ENCODE results near the gene TAOK1.

DNA sequence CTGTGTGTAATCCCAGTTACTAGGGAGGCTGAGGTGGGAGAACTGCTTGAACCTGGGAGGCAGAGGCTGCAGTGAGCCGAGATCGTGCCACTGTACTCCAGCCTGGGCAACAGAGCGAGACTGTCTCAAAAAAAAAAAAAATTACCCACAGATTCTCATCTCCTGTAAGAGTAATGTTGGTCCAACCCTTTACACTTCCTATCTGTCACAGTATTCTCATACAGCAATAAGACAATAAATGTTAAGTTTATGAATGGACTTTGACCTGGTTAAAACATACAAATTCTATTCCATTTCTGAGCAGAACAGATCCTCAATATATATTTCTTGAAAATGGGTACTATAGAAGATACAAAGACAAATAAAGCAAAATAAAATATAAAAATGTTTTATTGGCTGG lies 30.4 kb upstream of the TAOK1 start:
- TF ChIP-seq ZNF75D (CRISPR knock-in tag; IDR thresholded peaks at IDR 0.05; ENCODE audit: borderline replicate concordance): no peak
- no peak for TF ChIP-seq PHF21A (CRISPR knock-in tag; IDR thresholded peaks at IDR 0.05)
- no peak for TF ChIP-seq NR2F6 (IDR thresholded peaks at IDR 0.05)
- TF ChIP-seq NR2F6 (CRISPR knock-in tag; IDR thresholded peaks at IDR 0.05): no peak
- TF ChIP-seq, protein P1, sequence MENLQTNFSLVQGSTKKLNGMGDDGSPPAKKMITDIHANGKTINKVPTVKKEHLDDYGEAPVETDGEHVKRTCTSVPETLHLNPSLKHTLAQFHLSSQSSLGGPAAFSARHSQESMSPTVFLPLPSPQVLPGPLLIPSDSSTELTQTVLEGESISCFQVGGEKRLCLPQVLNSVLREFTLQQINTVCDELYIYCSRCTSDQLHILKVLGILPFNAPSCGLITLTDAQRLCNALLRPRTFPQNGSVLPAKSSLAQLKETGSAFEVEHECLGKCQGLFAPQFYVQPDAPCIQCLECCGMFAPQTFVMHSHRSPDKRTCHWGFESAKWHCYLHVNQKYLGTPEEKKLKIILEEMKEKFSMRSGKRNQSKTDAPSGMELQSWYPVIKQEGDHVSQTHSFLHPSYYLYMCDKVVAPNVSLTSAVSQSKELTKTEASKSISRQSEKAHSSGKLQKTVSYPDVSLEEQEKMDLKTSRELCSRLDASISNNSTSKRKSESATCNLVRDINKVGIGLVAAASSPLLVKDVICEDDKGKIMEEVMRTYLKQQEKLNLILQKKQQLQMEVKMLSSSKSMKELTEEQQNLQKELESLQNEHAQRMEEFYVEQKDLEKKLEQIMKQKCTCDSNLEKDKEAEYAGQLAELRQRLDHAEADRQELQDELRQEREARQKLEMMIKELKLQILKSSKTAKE (CRISPR knock-in tag; IDR thresholded peaks at IDR 0.05; ENCODE audit: borderline replicate concordance): no peak
- TF ChIP-seq, protein P2, sequence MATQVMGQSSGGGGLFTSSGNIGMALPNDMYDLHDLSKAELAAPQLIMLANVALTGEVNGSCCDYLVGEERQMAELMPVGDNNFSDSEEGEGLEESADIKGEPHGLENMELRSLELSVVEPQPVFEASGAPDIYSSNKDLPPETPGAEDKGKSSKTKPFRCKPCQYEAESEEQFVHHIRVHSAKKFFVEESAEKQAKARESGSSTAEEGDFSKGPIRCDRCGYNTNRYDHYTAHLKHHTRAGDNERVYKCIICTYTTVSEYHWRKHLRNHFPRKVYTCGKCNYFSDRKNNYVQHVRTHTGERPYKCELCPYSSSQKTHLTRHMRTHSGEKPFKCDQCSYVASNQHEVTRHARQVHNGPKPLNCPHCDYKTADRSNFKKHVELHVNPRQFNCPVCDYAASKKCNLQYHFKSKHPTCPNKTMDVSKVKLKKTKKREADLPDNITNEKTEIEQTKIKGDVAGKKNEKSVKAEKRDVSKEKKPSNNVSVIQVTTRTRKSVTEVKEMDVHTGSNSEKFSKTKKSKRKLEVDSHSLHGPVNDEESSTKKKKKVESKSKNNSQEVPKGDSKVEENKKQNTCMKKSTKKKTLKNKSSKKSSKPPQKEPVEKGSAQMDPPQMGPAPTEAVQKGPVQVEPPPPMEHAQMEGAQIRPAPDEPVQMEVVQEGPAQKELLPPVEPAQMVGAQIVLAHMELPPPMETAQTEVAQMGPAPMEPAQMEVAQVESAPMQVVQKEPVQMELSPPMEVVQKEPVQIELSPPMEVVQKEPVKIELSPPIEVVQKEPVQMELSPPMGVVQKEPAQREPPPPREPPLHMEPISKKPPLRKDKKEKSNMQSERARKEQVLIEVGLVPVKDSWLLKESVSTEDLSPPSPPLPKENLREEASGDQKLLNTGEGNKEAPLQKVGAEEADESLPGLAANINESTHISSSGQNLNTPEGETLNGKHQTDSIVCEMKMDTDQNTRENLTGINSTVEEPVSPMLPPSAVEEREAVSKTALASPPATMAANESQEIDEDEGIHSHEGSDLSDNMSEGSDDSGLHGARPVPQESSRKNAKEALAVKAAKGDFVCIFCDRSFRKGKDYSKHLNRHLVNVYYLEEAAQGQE (IDR thresholded peaks at IDR 0.05; ENCODE audit: borderline replicate concordance in 1 of 2, low read depth in 1 of 2, low read length in 2 of 2): no peak
- TF ChIP-seq, protein P3, sequence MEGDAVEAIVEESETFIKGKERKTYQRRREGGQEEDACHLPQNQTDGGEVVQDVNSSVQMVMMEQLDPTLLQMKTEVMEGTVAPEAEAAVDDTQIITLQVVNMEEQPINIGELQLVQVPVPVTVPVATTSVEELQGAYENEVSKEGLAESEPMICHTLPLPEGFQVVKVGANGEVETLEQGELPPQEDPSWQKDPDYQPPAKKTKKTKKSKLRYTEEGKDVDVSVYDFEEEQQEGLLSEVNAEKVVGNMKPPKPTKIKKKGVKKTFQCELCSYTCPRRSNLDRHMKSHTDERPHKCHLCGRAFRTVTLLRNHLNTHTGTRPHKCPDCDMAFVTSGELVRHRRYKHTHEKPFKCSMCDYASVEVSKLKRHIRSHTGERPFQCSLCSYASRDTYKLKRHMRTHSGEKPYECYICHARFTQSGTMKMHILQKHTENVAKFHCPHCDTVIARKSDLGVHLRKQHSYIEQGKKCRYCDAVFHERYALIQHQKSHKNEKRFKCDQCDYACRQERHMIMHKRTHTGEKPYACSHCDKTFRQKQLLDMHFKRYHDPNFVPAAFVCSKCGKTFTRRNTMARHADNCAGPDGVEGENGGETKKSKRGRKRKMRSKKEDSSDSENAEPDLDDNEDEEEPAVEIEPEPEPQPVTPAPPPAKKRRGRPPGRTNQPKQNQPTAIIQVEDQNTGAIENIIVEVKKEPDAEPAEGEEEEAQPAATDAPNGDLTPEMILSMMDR (CRISPR knock-in tag; IDR thresholded peaks at IDR 0.05): no peak
- TF ChIP-seq NONO (IDR thresholded peaks at IDR 0.05): no peak
- no peak for TF ChIP-seq NONO (CRISPR knock-in tag; conservative IDR thresholded peaks at IDR 0.05)
- TF ChIP-seq, protein P4, sequence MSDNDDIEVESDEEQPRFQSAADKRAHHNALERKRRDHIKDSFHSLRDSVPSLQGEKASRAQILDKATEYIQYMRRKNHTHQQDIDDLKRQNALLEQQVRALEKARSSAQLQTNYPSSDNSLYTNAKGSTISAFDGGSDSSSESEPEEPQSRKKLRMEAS (IDR thresholded peaks at IDR 0.05): no peak
- TF ChIP-seq GABPA (IDR thresholded peaks at IDR 0.05; ENCODE audit: low read depth, low read length): no peak
- no peak for TF ChIP-seq GABPA (CRISPR knock-in tag; IDR thresholded peaks at IDR 0.05; ENCODE audit: low read depth)
- TF ChIP-seq ZFP82 (CRISPR knock-in tag; IDR thresholded peaks at IDR 0.05; ENCODE audit: borderline replicate concordance): no peak
- no peak for TF ChIP-seq DPF2 (CRISPR knock-in tag; IDR thresholded peaks at IDR 0.05; ENCODE audit: borderline replicate concordance, low read depth)
- TF ChIP-seq ZNF678 (CRISPR knock-in tag; IDR thresholded peaks at IDR 0.05): no peak

Data from HepG2 (cell line).